HepG2 (cell line): ENCODE data around the gene SRSF3. TPM values are rescaled to one million over a fixed set of nuclear protein-coding genes. Genes with fewer than 3 reads are reported as not detected.

Experiments used
- ATAD3A ChIP-seq: sonication (generic); formaldehyde crosslinking; IDR thresholded peaks from 2 replicates; pipeline ENCODE4 v1.4.0; 2020; ENCODE audit warnings: missing genetic modification reagents
- DRAP1 ChIP-seq: IDR thresholded peaks from 2 replicates; pipeline ENCODE4 v1.6.1; 2016; ENCODE audit warnings: missing genetic modification reagents, missing compliant biosample characterization
- HOXA3 ChIP-seq: sonication (generic); formaldehyde crosslinking; IDR thresholded peaks from 2 replicates; pipeline ENCODE4 v1.5.0; 2020; ENCODE audit warnings: missing genetic modification reagents
- KLF12 ChIP-seq: sonication (generic); formaldehyde crosslinking; IDR thresholded peaks from 2 replicates; pipeline ENCODE4 v1.4.0; 2020; ENCODE audit warnings: missing genetic modification reagents, borderline replicate concordance
- MXD1 ChIP-seq: sonication (generic); formaldehyde crosslinking; IDR thresholded peaks from 2 replicates; pipeline ENCODE4 v1.4.0; 2020; ENCODE audit warnings: mild to moderate bottlenecking, missing genetic modification reagents
- PCBP2 ChIP-seq: fragments of 200-400 bp; formaldehyde crosslinking; optimal IDR thresholded peaks from 2 replicates; pipeline ENCODE3; 2018; ENCODE audit warnings: low read length, low read depth; ENCODE audit not compliant: poor library complexity, severe bottlenecking
- PLRG1 ChIP-seq: fragments of 450-650 bp; conservative IDR thresholded peaks from 2 replicates; pipeline ENCODE4 v1.6.1; 2016
- PRDM4 ChIP-seq: sonication (generic); formaldehyde crosslinking; IDR thresholded peaks from 2 replicates; pipeline ENCODE4 v1.9.0; 2021; ENCODE audit warnings: missing genetic modification reagents, borderline replicate concordance
- TCF7L2 ChIP-seq: IDR thresholded peaks from 2 replicates; pipeline ENCODE4 v1.6.1; 2011; ENCODE audit warnings: mild to moderate bottlenecking, low read depth, low read length, moderate library complexity
- XRCC5 ChIP-seq: fragments of 200-400 bp; formaldehyde crosslinking; optimal IDR thresholded peaks from 2 replicates; pipeline ENCODE3; 2017; ENCODE audit warnings: mild to moderate bottlenecking, low read length
- ZFP90 ChIP-seq: sonication (generic); formaldehyde crosslinking; IDR thresholded peaks from 2 replicates; pipeline ENCODE4 v1.8.0; 2022; ENCODE audit warnings: missing genetic modification reagents, mild to moderate bottlenecking, inconsistent platforms, borderline replicate concordance
- ZFY ChIP-seq: sonication (generic); formaldehyde crosslinking; IDR thresholded peaks from 2 replicates; pipeline ENCODE4 v1.4.0; 2020; ENCODE audit warnings: missing genetic modification reagents
- ZNF24 ChIP-seq: fragments of 450-650 bp; IDR thresholded peaks from 2 replicates; pipeline ENCODE4 v1.6.1; 2017; ENCODE audit warnings: antibody characterized with exemption, mild to moderate bottlenecking
- ZNF431 ChIP-seq: sonication (generic); formaldehyde crosslinking; IDR thresholded peaks from 2 replicates; pipeline ENCODE4 v1.9.0; 2022; ENCODE audit warnings: missing genetic modification reagents, low read depth, mild to moderate bottlenecking, borderline replicate concordance
- ZNF496 ChIP-seq: sonication (generic); formaldehyde crosslinking; IDR thresholded peaks from 2 replicates; pipeline ENCODE4 v1.8.1; 2023; ENCODE audit warnings: mild to moderate bottlenecking, moderate library complexity, missing genetic modification reagents; ENCODE audit not compliant: insufficient replicate concordance
- ZNF615 ChIP-seq: sonication (generic); formaldehyde crosslinking; IDR thresholded peaks from 2 replicates; pipeline ENCODE4 v1.5.0; 2020; ENCODE audit warnings: mild to moderate bottlenecking, missing genetic modification reagents, borderline replicate concordance
- ZNF639 ChIP-seq: conservative IDR thresholded peaks from 2 replicates; pipeline ENCODE4 v1.6.1; 2018; ENCODE audit warnings: missing genetic modification reagents
- ZNF709 ChIP-seq: sonication (generic); formaldehyde crosslinking; IDR thresholded peaks from 2 replicates; pipeline ENCODE4 v1.5.0; 2020; ENCODE audit warnings: mild to moderate bottlenecking, missing genetic modification reagents
- ZNF768 ChIP-seq: sonication (generic); formaldehyde crosslinking; IDR thresholded peaks from 2 replicates; pipeline ENCODE4 v1.4.0; 2020; ENCODE audit warnings: missing genetic modification reagents
- polyA plus RNA-seq, 8 experiments: library from polyadenylated mRNA; depleted of rRNA in 3 of 8; stranded (reverse) in 7 of 8; unstranded in 1 of 8; fragments of >200 nt; fragmentation: Illumina TruSeq in 4 of 8; extraction: Trizol in 4 of 8; gene quantifications; 2 replicates each; pipeline versions ENCODE4 v1.2.1 to v1.2.3, GENCODE V29; 2011 to 2016; ENCODE audit warnings: low read depth in 4 of 8, missing spikeins in 1 of 8, mixed read lengths in 1 of 8; ENCODE audit not compliant: insufficient read depth in 1 of 8
- total RNA-seq, 5 experiments: library from RNA; depleted of rRNA; stranded (reverse); fragments of >200 nt; fragmentation: Illumina TruSeq; extraction: Trizol; gene quantifications; 2 replicates each; pipeline ENCODE4 v1.2.3, GENCODE V29; 2016; ENCODE audit warnings: low read depth in 1 of 5
- TF ChIP-seq, protein P1 (sequence below): IDR thresholded peaks from 2 replicates; pipeline ENCODE4 v1.6.1; 2016; ENCODE audit warnings: low read depth, control low read depth
- TF ChIP-seq, protein P2 (sequence below): sonication (generic); formaldehyde crosslinking; IDR thresholded peaks from 2 replicates; pipeline ENCODE4 v1.8.1; 2023; ENCODE audit warnings: mild to moderate bottlenecking, missing genetic modification reagents

SRSF3 gene
- total and polyA plus RNA-seq, 2 of the 13 experiments (the other 11 are each of a cell fraction or from before 2014, with no cell fraction given), result 206 to 684 TPM

DNA sequence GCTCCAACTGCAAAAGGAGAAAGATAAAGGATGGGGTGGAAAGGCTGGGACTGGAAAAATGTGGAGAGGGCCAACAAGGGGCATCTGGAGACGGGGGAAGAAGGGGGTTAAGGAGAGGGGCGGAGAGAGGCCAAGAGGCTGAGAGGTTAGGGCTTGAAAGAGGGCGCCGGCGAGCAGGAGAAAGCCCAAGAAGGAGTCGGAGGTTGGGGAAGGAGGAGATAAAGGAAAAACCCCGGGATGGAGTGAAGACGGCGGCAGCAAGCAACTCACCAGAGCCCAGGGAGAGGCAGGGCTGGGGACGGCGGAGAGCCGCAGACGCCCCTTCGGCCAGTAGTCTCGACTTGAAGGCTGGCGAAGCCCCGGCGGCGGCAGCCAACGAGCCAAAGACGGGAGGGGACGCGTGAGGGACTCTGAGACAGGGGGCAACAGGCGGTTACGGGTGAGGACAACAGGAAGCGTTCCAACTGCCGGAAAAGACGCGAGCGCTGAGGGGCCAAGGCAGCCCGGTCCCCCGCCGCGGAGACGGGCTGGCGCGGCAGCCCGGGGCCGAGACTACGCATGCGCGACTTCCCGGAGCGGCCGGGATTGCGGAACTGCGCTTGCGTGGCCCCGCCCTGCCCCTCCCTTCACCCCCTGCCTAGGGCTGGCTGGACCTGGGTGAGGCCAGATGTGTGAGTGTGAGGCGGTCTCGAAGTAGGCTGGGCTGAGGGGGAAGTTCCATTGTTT, 47.1 kb upstream of the SRSF3 start, which contains the start of gene STK38 (continued):
- TF ChIP-seq ZNF431, result 0 out of 2 replicates have a peak, but pooled peaks have one; percentile 74
- TF ChIP-seq, protein P1, sequence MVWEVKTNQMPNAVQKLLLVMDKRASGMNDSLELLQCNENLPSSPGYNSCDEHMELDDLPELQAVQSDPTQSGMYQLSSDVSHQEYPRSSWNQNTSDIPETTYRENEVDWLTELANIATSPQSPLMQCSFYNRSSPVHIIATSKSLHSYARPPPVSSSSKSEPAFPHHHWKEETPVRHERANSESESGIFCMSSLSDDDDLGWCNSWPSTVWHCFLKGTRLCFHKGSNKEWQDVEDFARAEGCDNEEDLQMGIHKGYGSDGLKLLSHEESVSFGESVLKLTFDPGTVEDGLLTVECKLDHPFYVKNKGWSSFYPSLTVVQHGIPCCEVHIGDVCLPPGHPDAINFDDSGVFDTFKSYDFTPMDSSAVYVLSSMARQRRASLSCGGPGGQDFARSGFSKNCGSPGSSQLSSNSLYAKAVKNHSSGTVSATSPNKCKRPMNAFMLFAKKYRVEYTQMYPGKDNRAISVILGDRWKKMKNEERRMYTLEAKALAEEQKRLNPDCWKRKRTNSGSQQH (CRISPR knock-in tag), result peak; percentile 32; the same call in 1 of the 2 replicates
- TF ChIP-seq HOXA3, result peak; percentile 75; the same call in 1 of the 2 replicates
- TF ChIP-seq ZFY (CRISPR knock-in tag), result peak; percentile 77
- peak; percentile 82; the same call in 1 of the 2 replicates for TF ChIP-seq ATAD3A (CRISPR knock-in tag)
- no peak for TF ChIP-seq TCF7L2
- TF ChIP-seq, protein P2, sequence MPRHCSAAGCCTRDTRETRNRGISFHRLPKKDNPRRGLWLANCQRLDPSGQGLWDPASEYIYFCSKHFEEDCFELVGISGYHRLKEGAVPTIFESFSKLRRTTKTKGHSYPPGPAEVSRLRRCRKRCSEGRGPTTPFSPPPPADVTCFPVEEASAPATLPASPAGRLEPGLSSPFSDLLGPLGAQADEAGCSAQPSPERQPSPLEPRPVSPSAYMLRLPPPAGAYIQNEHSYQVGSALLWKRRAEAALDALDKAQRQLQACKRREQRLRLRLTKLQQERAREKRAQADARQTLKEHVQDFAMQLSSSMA, result no peak
- no peak for TF ChIP-seq ZNF496 (CRISPR knock-in tag)
- TF ChIP-seq PCBP2, result no peak
- peak; percentile 80; the same call in 1 of the 2 replicates for TF ChIP-seq ZNF768 (CRISPR knock-in tag)
- TF ChIP-seq MXD1, result peak; percentile 69; the same call in 1 of the 2 replicates
- no peak for TF ChIP-seq PRDM4
- peak; percentile 65; the same call in 1 of the 2 replicates for TF ChIP-seq ZFP90 (CRISPR knock-in tag)
- 0 out of 2 replicates have a peak, but pooled peaks have one; percentile 64 for TF ChIP-seq ZNF615 (CRISPR knock-in tag)
- peak; percentile 87 for TF ChIP-seq DRAP1
- TF ChIP-seq PLRG1, result no peak
- TF ChIP-seq ZNF709 (CRISPR knock-in tag), result peak; percentile 76; the same call in 1 of the 2 replicates
- peak; percentile 82; the same call in 1 of the 2 replicates for TF ChIP-seq KLF12 (CRISPR knock-in tag)
- TF ChIP-seq XRCC5, result peak; percentile 53
- TF ChIP-seq ZNF24, result no peak
- TF ChIP-seq ZNF639, result no peak
